Measurements from ENCODE around the gene PYROXD2.

GRCh38 chr10:98461500-98461842 lies 46.5 kb upstream of the PYROXD2 start:
- TF ChIP-seq GATA2 (IDR thresholded peaks at IDR 0.05; ENCODE audit: low read depth, low read length) (no peak), GATA3 (IDR thresholded peaks at IDR 0.05; ENCODE audit: low read depth, low read length) (no peak)
